HG03565 (cell line): ENCODE results near the gene IGSF9.
"Not testable (repeated sequence)": the region's sequence is repeated elsewhere in the genome, so short reads cannot be mapped to it uniquely, and the experiment has no call there.

Source experiments
- ATAC-seq: cut with Tn5 transposase; IDR thresholded peaks from one replicate; pipeline ENCODE4 v1.9.1; 2021; ENCODE audit warnings: mild to moderate bottlenecking, moderate library complexity; ENCODE audit not compliant: unreplicated experiment

The IGSF9 gene

DNA sequence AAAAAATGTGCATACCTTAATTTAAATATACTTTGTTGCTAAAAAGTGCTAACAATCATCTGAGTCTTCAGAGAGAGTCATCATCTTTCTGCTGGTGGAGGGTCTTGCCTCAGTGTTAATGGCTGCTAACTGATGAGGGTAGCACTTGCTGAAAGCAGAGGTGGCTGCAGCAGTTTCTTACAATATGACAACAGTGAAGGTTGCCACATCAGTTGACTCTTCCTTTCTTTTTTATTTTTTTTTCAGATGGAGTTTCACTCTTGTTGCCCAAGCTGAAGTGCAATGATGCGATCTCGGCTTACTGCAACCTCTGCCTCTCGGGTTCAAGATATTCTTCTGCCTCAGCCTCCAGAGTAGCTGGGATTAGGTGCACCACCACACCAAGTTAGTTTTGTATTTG is 42.9 kb downstream of the IGSF9 start:
- ATAC-seq: no peak

DNA sequence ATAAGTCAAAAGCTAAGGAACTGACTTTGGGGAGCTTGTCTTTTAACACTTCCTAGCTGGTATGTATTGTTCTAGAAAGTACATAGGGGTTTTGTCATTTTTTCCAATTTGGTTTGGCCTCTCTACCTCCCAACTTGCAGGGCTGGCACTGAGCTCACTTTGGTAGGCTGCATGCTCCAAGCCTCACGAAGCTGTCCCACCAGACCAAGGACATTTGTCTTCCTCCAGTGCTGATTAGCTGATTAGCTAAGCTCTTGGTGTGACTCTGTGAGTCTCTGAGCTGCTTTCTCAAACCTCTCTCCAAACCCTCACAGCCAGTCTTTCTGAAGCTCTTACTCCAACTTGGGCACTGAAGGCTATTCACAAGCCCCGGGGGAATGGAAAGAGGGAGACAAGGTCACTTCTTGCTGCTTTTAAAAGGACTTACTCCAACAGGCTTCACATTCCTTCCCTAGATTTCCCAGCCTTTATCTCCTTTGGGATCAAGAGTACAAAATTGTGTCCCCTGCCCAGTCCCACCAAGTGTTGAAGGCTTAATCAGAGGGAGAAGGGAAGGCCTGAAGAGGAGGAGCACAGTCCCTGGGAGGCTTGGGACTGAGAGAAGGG is 44.6 kb downstream of the IGSF9 start:
- ATAC-seq: no peak

DNA sequence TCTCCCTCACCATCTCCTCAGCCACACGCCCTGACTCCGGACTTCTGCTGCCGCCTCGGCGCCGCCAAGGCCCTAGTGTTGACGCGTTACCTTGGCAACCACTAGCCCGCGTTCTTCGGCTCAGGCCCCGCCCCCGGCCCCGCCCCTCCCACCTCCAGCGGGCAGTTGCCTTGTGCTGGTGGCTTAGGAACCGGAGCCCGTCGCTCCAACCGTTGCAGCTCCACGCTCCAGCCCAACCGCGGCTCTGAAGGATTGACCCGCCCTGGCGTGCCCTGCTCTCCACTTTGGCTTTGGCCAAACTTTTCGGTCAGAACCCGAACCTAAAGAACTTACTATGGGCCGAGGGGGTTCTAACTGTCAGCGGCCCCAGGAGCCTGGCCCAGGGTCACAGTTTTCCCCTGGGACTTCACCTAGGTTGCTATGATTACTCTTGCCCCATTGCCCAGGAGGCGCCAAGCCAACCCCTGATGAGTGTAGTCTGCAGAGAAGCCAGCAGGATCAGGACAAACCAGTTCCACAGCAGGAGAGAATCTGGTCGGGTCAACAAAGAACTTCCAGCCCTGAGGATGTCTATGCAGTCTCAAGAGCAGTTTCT is 45.2 kb downstream of the IGSF9 start, which contains the start of gene CFAP45:
TSS of gene CFAP45 (minus strand) at position 80 of the 595 bp plus-strand sequence. CDS start at position 13, 67 bp downstream.
- no peak for ATAC-seq

DNA sequence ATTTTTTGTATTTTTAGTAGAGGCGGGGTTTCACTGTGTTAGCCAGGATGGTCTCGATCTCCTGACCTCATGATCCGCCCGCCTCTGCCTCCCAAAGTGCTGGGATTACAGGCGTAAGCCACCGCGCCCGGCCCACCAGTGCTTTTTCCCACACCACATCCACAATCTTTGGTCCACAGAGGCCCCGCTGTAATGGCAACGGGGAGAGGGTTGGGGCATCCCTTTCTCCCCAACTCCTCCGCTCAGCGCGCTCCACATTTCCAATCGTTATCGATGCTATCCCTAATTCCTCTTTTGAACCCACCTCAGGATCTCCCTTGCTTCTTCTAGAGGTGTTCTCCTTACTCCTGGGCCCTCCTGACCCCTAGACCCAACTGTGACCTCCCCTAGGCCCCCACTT is 45.8 kb downstream of the IGSF9 start:
- ATAC-seq: not testable (repeated sequence)

DNA sequence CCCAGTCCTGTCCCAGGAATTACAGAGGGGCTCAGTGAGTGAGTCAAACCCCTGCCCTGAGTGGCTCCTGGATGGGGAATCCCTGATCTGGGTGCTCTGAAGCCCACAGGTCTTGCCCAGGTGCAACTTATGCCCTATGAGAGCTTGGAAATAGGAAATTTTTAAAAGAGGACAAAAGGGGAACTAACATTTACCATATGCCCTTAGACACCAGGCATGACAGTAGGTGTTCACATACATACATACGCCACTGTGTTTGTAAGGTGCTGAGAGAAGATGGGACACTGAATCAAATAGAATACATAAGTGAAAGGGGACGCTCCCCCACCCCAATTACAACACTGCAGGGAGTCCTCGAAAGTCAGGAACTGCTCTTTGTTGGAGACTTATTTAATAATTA is 46.9 kb downstream of the IGSF9 start:
- no peak for ATAC-seq

DNA sequence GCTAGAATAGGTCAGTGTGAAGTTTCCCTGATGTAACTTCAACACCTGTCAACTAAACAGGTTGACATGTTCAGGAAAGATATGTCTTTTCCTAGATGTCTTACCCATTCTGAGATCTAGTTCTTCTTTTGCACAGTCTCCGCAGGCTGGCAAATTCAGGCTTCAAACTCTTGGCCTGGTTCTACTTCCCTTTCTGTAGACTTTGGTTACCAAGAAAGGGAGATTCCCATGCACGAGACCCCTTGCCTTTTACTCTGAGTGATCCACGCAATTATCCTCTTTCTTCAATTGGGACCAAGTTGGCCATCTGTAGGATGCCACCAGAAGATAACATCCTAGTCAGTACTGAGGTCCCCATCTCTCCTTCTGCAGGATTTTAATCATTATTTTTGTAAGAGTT is 47.5 kb downstream of the IGSF9 start:
- no peak for ATAC-seq

DNA sequence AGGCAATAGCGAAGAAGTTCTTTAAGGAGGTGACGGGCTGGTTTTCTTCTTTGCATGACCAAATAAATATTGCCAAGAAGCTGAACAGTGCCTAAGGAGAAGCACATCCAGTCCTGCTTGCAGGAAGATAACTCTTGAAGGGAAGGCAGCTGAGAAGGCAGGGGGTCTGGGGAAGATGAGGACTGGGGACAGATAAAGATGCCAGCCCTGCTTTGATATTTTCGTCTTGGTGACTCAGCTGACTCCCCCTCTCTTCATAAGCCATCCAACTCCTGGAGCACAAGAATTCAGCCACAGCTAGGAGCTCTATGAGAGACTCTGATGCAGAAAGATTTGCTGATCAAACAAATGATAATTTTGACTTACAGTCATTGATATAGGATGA is 48.9 kb downstream of the IGSF9 start:
- ATAC-seq: no peak

DNA sequence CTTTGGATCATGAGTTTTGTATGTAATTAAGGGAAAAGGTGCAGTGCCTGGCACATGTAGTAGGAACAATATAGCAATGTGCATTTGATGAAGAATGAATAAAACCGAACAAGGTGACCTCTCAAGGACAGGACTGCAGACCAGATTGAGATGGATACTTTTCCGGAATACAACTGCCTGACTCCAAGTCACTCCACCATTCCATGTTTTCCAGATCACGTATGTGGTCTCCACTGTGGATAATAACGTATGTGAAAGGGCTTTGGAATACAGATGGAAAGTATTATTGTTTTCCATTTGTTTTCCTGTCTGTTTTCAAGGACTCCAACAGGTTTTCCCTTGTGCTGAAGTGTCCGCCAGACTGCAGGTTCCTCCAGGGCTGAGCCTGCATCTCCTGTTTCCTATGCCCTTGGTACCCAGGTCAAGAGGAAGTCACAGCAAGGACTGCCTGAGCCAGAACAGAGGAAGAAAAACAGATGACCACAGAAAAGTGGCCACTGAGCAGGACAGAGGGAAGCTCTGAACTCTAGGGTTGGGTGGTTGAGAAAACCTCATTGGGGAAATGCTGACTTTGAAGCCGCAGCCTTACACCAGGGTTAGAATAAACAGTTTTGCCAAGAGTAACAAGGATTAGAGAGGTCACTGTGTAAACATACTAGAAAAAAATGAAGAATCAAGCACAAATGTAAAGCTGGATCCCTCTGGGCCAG is 49.4 kb downstream of the IGSF9 start:
- no peak for ATAC-seq

DNA sequence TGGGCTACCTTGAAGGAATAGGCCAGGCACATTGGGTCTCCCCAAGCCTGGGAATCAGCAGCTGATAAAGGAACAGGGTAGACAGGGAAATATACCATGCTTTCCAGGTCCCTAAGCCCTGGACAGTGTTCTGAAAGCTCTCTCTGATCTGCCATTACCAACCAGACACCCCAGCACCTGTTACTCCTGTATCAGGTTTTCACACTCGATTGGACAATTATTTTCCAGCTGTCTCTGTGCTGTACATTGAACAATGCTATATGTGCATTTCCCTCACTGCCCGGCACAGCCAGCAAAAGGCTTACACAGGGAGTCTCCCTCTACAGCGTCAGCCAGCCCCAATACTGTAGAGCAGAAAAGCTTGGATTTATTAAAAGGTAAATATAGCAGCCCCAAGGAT is 50.1 kb downstream of the IGSF9 start:
- no peak for ATAC-seq

DNA sequence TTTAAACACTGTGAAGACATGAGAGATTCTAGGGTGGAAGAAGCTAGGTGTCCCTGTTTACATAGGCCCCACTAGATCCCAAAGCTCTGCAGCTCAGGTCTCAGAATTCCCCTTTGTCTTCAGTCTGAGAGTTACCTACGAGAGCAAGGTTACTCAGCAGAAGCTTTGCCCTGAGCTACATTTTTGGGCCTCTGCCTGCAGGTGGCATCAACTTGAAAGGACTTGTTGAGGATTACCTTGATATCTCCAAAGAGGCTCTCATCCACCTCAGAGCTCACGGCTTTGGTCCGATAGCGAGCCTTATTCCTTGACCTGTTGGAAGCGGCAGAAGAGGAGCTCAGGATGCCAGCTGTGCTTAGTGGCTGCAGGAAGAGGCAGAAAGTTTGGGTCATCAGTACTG is 52.5 kb downstream of the IGSF9 start:
- ATAC-seq: no peak

DNA sequence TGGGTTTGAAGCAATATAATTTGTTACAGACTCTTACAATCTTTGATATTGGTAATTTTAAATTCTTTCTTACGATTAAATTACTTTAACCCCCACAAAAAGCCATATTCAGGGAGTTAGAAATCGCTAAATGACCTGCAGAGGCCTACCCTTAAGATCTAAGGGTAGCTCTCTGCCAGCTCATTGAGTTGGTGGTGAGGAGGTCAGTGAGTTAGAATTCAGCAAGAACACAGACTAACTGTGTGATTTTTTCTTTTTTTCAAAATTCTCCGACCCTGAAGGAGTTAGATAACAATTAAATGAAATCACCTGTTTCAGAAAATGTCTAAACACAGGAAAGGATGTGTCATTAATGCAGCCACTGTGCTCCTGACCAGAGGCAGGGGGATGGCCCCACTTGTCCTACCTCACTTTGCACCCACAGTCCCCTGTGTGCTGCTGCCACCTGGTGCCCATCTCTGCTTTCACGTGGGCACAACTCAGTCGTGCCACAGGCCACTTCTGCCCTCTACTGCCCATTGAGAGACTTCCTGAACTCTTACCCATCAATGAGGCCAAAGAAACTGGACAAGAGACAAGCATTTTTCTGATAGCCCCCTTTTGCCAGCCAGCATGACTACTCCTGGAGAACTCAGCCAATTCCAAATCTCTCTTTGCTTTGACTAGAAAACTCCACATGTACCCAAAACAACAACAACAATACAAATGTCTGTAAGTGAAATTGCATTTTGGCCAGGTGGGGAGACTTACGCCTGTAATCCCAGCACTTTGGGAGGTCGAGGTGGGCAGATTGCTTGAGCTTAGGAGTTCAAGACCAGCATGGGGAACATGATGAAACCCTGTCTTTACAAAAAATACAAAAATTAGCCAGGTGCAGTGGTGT is 53.9 kb downstream of the IGSF9 start:
- ATAC-seq: peak; percentile 65

DNA sequence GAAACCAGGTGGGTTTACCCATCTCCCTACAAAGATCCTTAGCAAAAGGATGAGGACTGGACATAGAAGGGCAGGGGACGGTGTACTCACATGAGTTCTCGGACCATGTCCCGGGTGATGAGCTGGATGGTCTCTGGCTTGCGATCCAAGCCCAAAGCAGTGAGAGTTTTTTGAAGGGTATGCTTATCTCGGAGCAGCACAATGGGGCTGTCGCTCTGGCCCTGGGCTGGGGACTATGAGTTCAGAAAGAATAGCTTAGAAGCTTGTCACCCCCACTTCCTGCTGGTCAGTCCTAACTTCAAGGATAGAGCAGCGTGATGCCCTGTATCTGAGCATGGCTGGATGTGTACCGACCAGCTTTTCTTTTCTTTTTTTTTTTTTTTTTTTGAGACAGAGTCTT is 55.0 kb downstream of the IGSF9 start:
- ATAC-seq: no peak

DNA sequence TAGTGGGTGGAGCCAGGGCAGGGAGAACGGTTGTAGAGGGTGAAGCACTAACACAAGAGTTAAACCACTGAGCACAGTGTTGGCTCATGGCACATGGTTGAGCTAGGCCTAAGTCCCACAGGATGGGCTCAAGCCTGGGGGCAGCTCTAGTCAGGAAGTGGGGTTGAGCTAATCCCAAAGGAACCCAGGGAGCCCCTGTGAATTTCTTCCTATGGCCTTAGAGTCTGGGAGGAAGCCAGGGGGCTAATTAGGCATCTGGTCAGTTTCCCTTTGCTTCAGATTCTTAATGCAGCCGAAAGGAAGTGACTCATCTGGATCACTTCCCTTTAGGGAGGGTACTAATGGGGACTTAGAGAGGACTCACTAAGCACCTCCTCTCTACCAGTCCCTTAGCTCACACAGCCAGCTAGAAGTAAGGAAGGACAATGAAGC is 55.6 kb downstream of the IGSF9 start:
- ATAC-seq: peak; percentile 86

DNA sequence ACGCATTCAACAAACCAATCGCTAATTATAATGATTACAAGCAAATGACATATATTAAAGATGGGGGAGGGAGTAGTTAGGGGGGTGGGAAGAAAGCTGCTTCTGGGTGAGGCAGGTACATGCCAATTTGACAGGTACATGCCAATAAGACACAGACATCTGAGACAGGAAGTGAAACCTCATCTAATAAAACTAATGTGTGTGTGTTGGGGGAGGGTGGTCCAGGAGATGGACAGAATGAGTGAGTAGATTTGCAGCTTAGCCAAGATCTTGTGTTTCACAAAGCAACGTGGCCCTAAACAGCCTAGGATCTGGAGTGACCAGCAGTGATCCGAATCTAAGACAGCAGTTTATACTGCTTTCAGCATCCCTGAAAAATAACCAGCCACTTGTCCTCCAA is 56.2 kb downstream of the IGSF9 start:
- ATAC-seq: no peak

DNA sequence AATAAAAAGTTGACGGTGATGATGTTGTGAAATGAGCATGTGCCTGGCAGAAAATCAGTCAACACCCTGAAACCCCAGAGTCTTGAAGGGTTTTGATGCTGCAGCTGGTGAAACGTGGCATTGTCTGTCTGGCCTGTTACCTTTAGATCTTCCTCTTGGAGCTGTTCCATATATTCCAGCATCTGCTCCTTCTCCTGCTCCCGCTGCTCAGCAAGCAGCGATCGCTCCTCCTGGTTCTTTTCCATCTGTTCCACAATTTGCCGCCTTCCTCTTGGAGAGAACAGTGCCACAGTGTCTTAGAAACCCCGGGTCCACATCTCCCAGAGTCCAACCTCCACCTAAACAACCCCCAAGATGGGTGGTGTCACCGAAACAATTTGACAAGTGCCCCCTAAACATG is 61.1 kb downstream of the IGSF9 start:
- no peak for ATAC-seq

DNA sequence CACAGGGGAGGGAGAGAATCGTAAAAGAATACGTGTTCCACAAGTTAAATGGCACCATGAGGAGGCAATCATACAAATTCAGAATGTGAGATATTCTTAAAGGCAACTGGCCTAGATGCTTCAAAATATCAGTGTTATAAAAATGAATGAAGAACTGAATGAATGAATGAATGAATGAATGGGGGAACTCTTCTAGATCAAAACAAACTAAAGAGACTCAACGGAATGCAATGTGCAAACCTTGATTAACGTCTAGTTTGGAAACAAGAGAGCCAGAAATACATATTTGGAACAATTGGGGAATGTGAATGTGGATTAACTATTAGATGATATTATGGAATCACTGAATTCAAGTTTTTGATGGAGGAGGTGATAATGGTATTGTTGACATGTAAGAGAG is 62.3 kb downstream of the IGSF9 start:
- ATAC-seq: no peak

DNA sequence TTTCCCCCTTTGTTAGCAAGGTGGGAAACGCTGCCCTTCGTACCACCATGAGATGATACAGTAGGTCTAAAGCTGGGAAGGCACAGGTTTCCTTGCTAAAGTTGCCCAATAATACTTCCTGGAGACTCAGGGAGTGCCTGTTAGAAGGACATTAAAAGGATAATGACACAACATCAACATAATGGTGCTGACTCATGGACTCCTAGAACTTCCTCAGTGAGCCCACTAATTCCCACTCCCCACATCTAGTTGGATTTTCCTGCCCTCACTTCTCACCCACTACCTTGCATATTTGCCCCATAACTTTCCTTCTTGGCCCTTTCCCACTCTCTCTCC is 62.9 kb downstream of the IGSF9 start:
- ATAC-seq: no peak

DNA sequence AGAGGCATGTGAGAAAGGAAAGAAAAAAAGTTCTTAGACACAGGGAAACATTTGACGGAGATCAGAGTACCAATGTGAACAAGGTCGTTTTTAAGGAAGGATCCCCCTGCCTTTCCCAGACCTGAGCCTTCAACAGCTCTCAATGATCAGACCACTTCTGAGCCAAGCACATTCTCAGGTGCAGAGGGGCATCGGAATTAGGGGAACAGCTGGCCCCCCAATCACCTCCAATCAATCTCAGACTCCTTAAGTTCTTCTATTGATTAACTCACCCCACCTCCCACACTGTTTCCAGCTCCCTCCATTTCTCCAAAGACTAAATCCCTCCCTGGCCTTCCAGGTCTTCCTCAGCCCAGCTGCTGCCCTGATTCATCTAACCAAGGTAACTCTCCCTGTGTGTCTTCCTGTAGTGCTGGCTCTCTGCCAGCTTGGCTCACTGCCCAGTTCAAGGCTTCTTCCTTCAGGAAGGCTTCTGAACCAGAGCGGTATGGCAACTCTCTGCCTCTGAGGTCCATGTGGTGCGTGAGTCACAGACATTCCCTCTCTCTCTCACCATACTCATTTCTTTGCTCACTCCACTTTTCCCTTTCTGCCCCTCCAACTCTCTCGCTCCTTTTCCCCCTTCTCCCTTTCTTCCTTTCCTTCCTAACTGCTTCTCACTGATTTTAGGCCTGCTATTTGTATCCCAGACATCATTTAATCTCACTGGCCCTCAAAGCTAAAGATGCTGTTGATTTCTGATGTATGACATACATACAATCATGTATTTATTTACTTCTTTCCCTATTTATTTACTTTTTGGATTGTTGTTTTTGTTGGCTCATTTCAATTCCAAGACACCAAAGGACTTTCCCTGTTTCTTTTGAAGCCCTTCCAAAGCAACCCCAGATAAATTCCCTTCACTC is 63.5 kb downstream of the IGSF9 start:
- no peak for ATAC-seq

DNA sequence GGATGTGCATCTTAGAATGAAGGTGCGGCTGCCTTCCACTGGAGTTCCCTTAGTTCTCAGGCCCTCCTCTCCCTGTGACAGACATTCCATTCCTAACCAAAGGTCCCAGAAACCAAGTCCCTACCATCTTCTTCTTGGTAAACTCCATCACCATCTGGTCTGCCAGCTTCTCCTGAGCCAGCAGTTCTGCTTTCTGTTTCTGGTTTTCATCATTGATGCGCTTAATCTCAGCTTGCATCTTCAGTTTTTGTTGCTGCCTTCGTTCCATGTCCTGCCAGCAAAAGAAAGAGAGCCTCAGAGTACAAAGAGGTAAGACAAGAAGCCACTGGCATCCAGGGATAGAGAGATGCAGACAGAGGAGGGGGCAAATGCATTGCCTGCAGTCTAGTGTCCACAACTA is 65.0 kb downstream of the IGSF9 start:
- ATAC-seq: no peak

DNA sequence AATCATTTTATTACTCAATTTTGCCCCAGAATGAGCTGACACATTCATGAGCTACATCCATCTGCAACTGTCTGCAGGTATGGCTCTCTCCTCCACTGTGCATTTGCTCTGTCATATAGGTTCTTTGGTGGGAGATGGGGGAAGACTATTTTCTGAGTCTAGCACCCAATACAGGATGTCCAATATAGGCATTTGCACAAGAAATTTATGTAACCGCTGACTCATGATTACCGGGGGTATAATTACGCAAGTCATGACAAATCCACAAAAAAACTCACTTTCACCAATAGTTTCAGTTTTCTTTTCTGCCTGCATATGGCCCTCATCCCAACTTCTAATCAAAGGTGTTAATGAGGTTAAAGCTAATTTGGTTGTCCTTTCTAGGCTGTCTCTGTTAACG is 65.4 kb downstream of the IGSF9 start:
- ATAC-seq: no peak

DNA sequence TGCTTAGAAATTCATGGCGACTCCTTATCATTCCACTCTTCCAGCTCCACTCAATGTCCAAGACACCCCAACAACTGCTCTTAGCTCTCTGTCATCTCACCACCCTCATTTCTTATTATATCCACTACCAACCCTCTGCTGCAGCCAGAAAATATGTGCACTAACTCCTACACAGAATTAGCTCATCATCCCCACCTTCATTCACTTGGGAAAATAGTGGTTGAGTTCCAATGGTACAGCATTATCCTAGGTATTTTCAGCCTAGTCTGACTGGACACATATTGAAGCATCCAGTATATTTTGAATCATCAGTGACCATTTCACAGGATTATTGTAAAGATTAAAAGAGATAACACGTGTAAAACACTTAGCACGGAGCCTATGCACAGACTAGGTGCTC is 66.3 kb downstream of the IGSF9 start:
- no peak for ATAC-seq
